K562 (cell line): ENCODE measurements around the gene ZNF546. TPM values are rescaled to one million over a fixed set of nuclear protein-coding genes. Genes with fewer than 3 reads are reported as not detected.

ENCODE experiments used
- ATAC-seq: fragments of 200-7000 bp; cut with Tn5 transposase; 3 replicates; pipeline ENCODE4 v1.9.1; 2020; ENCODE audit warnings: moderate library complexity
- BruUV-seq: library from RNA; stranded (reverse); fragments of 400-500 nt; replicated peaks from 2 replicates; lab custom pipeline; 2021; lab: Mats Ljungman, UMichigan
- CTCF ChIA-PET: fragments of 300-600 bp; formaldehyde crosslinking; extraction: SDS; loops from one replicate; lab custom pipeline; 2021; ENCODE audit warnings: low intra/inter-chr PET ratio; lab: Yijun Ruan, JAX
- POLR2A ChIA-PET: fragments of 300-600, 350-650 bp; sonication (Branson Sonifier 250); formaldehyde crosslinking; extraction: SDS; loops from one replicate; lab custom pipeline; 2021; ENCODE audit warnings: antibody characterized with exemption, inconsistent platforms; lab: Yijun Ruan, JAX
- DNase-seq, 4 experiments: peaks; one replicate each; pipeline versions ENCODE4 v3.0.0 to v3.0.0-alpha.2; 2011 to 2018; ENCODE audit warnings: low spot score in 3 of 4, mixed read lengths in 3 of 4; ENCODE audit errors: extremely low read depth in 1 of 4
- FAIRE-seq: peaks from 2 replicates; lab custom pipeline; 2011; peaks lifted over from hg19 to GRCh38; lab: Jason Lieb, UNC
- H2AFZ ChIP-seq: 2 replicates; pipeline ENCODE4 v1.6.0; 2011; ENCODE audit warnings: low read depth, low read length, control low read depth, inconsistent platforms
- H3K27ac ChIP-seq: fragments of 200-600 bp; 3 replicates; pipeline ENCODE4 v1.8.0; 2011; ENCODE audit warnings: low read depth, mild to moderate bottlenecking, control low read depth, inconsistent platforms, low read length, moderate library complexity, mixed read lengths; ENCODE audit errors: extremely low read depth
- H3K27me3 ChIP-seq, 2 experiments: fragments of 300-600 bp in 1 of 2; 2 replicates in 1 of 2; 3 replicates in 1 of 2; pipeline versions ENCODE4 v1.6.0 to v1.8.0; 2011; ENCODE audit warnings: inconsistent platforms in 2 of 2, low read length in 2 of 2, mild to moderate bottlenecking in 1 of 2, mixed read lengths in 1 of 2, moderate library complexity in 1 of 2; ENCODE audit not compliant: control insufficient read depth in 2 of 2, insufficient read depth in 2 of 2
- H3K36me3 ChIP-seq: fragments of 300-600 bp; 3 replicates; pipeline ENCODE4 v1.8.0; 2011; ENCODE audit warnings: mild to moderate bottlenecking, low read length, inconsistent platforms; ENCODE audit not compliant: control insufficient read depth, insufficient read depth
- H3K4me1 ChIP-seq, 2 experiments: fragments of 200-600 bp in 1 of 2; replicated peaks in 1 of 2; 2 replicates in 1 of 2; 3 replicates in 1 of 2; pipeline versions ENCODE4 v1.5.1 to v1.8.0; 2011; ENCODE audit warnings: inconsistent platforms in 2 of 2, low read length in 2 of 2, mild to moderate bottlenecking in 1 of 2, mixed read lengths in 1 of 2, moderate library complexity in 1 of 2; ENCODE audit not compliant: control insufficient read depth in 2 of 2, insufficient read depth in 2 of 2
- H3K4me2 ChIP-seq: 2 replicates; pipeline ENCODE4 v1.6.1; 2011; ENCODE audit warnings: low read length, control low read depth, inconsistent platforms, mixed read lengths; ENCODE audit not compliant: insufficient read depth
- H3K4me3 ChIP-seq: fragments of 200-600 bp; sonication (generic), shearing (Covaris generic); 2 replicates; pipeline ENCODE4 v1.5.1; 2016; ENCODE audit warnings: control low read depth, inconsistent platforms
- H3K79me2 ChIP-seq: fragments of 200-600 bp; 3 replicates; pipeline ENCODE4 v1.8.0; 2011; ENCODE audit warnings: low read length, inconsistent platforms; ENCODE audit not compliant: control insufficient read depth, insufficient read depth
- H3K9ac ChIP-seq, 2 experiments: 2 replicates each; pipeline versions ENCODE4 v1.6.0 to v1.6.1; 2011; ENCODE audit warnings: low read depth in 2 of 2, low read length in 2 of 2, control low read depth in 1 of 2, inconsistent platforms in 1 of 2, mild to moderate bottlenecking in 1 of 2, mixed read lengths in 1 of 2; ENCODE audit not compliant: insufficient read depth in 1 of 2
- H3K9me1 ChIP-seq: one replicate; pipeline ENCODE4 v1.6.0; 2011; ENCODE audit warnings: inconsistent platforms, mild to moderate bottlenecking, low read length, moderate library complexity; ENCODE audit not compliant: control insufficient read depth, insufficient read depth
- H3K9me3 ChIP-seq: replicated peaks from 2 replicates; pipeline ENCODE4 v1.5.1; 2011; ENCODE audit warnings: low read depth, low read length, inconsistent platforms; ENCODE audit not compliant: control insufficient read depth, insufficient read depth
- H4K20me1 ChIP-seq: replicated peaks from 2 replicates; pipeline ENCODE4 v1.6.1; 2011; ENCODE audit warnings: low read length, inconsistent platforms, mixed read lengths; ENCODE audit not compliant: control insufficient read depth, insufficient read depth
- CBX3 ChIP-seq, 2 experiments: IDR thresholded peaks; 1 replicate in 1 of 2; 2 replicates in 1 of 2; pipeline ENCODE4 v1.6.1; 2012; ENCODE audit warnings: inconsistent platforms in 2 of 2, low read length in 2 of 2, borderline replicate concordance in 1 of 2, control low read depth in 1 of 2
- RBBP5 ChIP-seq: fragments of 200-600 bp; sonication (generic); IDR thresholded peaks from 2 replicates; pipeline ENCODE4 v1.6.1; 2012; ENCODE audit warnings: borderline replicate concordance, mild to moderate bottlenecking, low read length, control low read depth, inconsistent platforms; ENCODE audit not compliant: insufficient read depth, poor library complexity, severe bottlenecking
- RBM25 ChIP-seq: fragments of 200-400 bp; formaldehyde crosslinking; IDR thresholded peaks from 2 replicates; pipeline ENCODE4 v1.6.1; 2018; ENCODE audit warnings: low read length, low read depth, moderate library complexity; ENCODE audit not compliant: severe bottlenecking
- SOX6 ChIP-seq: fragments of 450-650 bp; IDR thresholded peaks from 2 replicates; pipeline ENCODE4 v1.6.1; 2014; ENCODE audit warnings: mild to moderate bottlenecking
- TSC22D4 ChIP-seq: fragments of 450-650 bp; IDR thresholded peaks from 2 replicates; pipeline ENCODE4 v1.6.1; 2016; ENCODE audit warnings: missing genetic modification characterization, missing biosample characterization, control low read depth
- U2AF1 ChIP-seq: fragments of 200-400 bp; formaldehyde crosslinking; optimal IDR thresholded peaks from 2 replicates; pipeline ENCODE3; 2017; ENCODE audit warnings: mild to moderate bottlenecking, low read depth, low read length, moderate library complexity
- ZNF146 ChIP-seq: IDR thresholded peaks from one replicate; pipeline ENCODE4 v1.6.1; 2018; ENCODE audit warnings: missing compliant biosample characterization; ENCODE audit not compliant: unreplicated experiment
- ZNF24 ChIP-seq: fragments of 450-650 bp; IDR thresholded peaks from 2 replicates; pipeline ENCODE4 v1.6.1; 2016
- ZNF75A ChIP-seq: fragments of 450-650 bp; formaldehyde crosslinking; IDR thresholded peaks from 2 replicates; pipeline ENCODE4 v1.4.0; 2020; ENCODE audit warnings: mild to moderate bottlenecking
- WGBS: fragments of 100-300 bp; shearing (Covaris generic); methylation state at CpG from one replicate; pipeline ENCODE4 v1.1.6; 2016; ENCODE audit warnings: low coverage, mixed read lengths; ENCODE audit not compliant: insufficient coverage; ENCODE audit errors: missing lambda C conversion rate; 5-methylcytosine and 5-hydroxymethylcytosine counted together
- in situ Hi-C: fragments of 300-500 bp; cut with MboI; formaldehyde crosslinking; loops from 4 replicates; pipeline ENCODE4 v1.15.0; 2018; ENCODE audit warnings: inconsistent platforms, mixed read lengths
- intact Hi-C: fragments of 100-400 bp; cut with micrococcal nuclease; formaldehyde crosslinking; loops from 2 replicates; pipeline ENCODE4 v1.14.2; 2022
- polyA plus RNA-seq, 8 experiments: library from polyadenylated mRNA; depleted of rRNA in 4 of 8; stranded (reverse) in 5 of 8; unstranded in 3 of 8; fragments of >200 nt; fragmentation: Nextera tagmentation in 2 of 8; fragmentation: Illumina TruSeq in 1 of 8; extraction: Ambion mirVana in 2 of 8; extraction: Trizol in 1 of 8; gene quantifications; 2 replicates each; pipeline versions ENCODE4 v1.2.1 to v1.2.3, GENCODE V29; 2011 to 2014; ENCODE audit warnings: inconsistent platforms in 1 of 8, missing spikeins in 1 of 8
- total RNA-seq, 7 experiments: library from RNA; depleted of rRNA in 6 of 7; stranded (reverse); fragments of >200 nt in 6 of 7; fragmentation: Illumina TruSeq in 2 of 7; extraction: Trizol in 2 of 7; gene quantifications; 2 replicates each; pipeline versions ENCODE4 v1.2.1 to v1.2.3, GENCODE V29; 2011 to 2021; ENCODE audit warnings: low replicate concordance in 1 of 7

ZNF546 gene
- total and polyA plus RNA-seq, 9 of the 15 experiments (the other 6 are each of a cell fraction or from before 2014, with no cell fraction given) = 0.73 to 5.1 (median 2.2) TPM

GRCh38 chr19:40009674-40010073 lies 12.8 kb downstream of the ZNF546 start:
- FAIRE-seq = no peak
- CTCF ChIA-PET = no interaction called here

GRCh38 chr19:40013991-40014390 lies 17.1 kb downstream of the ZNF546 start:
- H3K9ac ChIP-seq = no peak overlapping the region
- TF ChIP-seq U2AF1 (no peak), RBBP5 (no peak), TSC22D4 (no peak), ZNF75A (0 out of 2 replicates have a peak, but pooled peaks have one; percentile 63)
- TF ChIP-seq, all 486 proteins: peak for 1
- ChIA-PET POLR2A (no interaction called here), CTCF (no interaction called here)
- WGBS = 50% methylated on average over 4 of the region's 4 CpGs
- Histone ChIP-seq H3K4me3 (no peak overlapping the region), H3K36me3 (peaks cover 12% of the 10 kb centered on the region), H2AFZ (no peak overlapping the region), H3K4me1 (no peaks in the 10 kb centered on the region), H3K27ac (no peak overlapping the region), H3K79me2 (no peaks in the 10 kb centered on the region), H4K20me1 (no peaks in the 10 kb centered on the region), H3K9me1 (no peaks in the 10 kb centered on the region), H3K4me2 (no peak overlapping the region), H3K9me3 (peaks cover 26% of the 10 kb centered on the region), H3K27me3 (no peaks in the 10 kb centered on the region)
- ATAC-seq (no peak), DNase-seq (no peak), FAIRE-seq (no peak)
- no TSS peak for BruUV-seq
- in situ Hi-C loops = no loop called here
- intact Hi-C loops = no loop called here

More at GRCh38 chr19:40009674-40010073, 12.8 kb downstream of the ZNF546 start:
- BruUV-seq = no TSS peak
- Histone ChIP-seq H3K9me3 (peaks cover 13% of the 10 kb centered on the region), H3K9ac (no peak overlapping the region), H2AFZ (no peak overlapping the region), H3K4me3 (no peak overlapping the region), H3K27me3 (no peaks in the 10 kb centered on the region), H4K20me1 (no peaks in the 10 kb centered on the region), H3K36me3 (peaks cover 30% of the 10 kb centered on the region), H3K4me2 (no peak overlapping the region), H3K27ac (no peak overlapping the region), H3K9me1 (no peaks in the 10 kb centered on the region), H3K4me1 (peaks cover 4 to 17% of the 10 kb centered on the region in 2 experiments; a peak in 4 of 5 replicates), H3K79me2 (no peaks in the 10 kb centered on the region)
- in situ Hi-C loops (no loop called here), intact Hi-C loops (no loop called here)
- DNase-seq (no peak), ATAC-seq (no peak)
- POLR2A ChIA-PET = no interaction called here
- TF ChIP-seq SOX6 (no peak), RBM25 (peak; percentile 62), ZNF24 (peak; percentile 56; the same call in 1 of the 2 replicates), ZNF146 (CRISPR knock-in tag) (peak; percentile 65), CBX3 (IDR thresholded peaks at IDR 0.05; ENCODE audit: borderline replicate concordance in 1 of 2, low read length in 2 of 2) (0 out of 3 replicates have a peak, but pooled peaks of 1 of the 2 experiments have one; percentile 12)
